Gastroesophageal sphincter (tissue), 3 donors: Measurements from ENCODE around the gene KDM4C.

Experiments
- EP300 ChIP-seq: sonication (generic); formaldehyde crosslinking; IDR thresholded peaks from one replicate; pipeline ENCODE4 v1.6.1; 2017; ENCODE audit warnings: antibody characterized with exemption, mild to moderate bottlenecking
- POLR2AphosphoS5 ChIP-seq: sonication (generic); formaldehyde crosslinking; IDR thresholded peaks from one replicate; pipeline ENCODE4 v1.6.1; 2017; ENCODE audit warnings: antibody characterized with exemption
- TF ChIP-seq, protein P1 (sequence below), 4 experiments: fragments of 200-600 bp in 2 of 4; fragments of 450-650 bp in 2 of 4; sonication (generic) in 1 of 4; IDR thresholded peaks; one replicate each; pipeline ENCODE4 v1.5.1; 2017 to 2019; ENCODE audit warnings: antibody characterized with exemption in 4 of 4, mild to moderate bottlenecking in 2 of 4, moderate library complexity in 2 of 4

DNA sequence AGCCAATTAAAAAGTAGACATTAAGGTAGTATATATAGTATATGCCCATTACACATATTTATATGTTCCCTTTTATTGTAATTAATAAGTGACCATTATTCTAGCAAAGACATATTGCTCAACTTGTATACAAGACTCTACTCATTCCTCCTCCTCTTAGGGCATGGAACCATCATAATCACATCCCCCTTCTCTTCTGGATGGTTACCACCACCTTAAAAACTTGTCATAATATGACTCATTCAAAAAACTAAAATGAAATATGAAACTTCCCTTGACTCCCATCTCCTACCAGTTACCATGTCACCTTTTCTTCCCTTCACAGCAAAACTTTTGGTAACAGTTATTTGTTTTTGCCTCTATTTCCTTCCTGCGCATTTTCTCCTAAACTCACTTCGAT lies 438.7 kb downstream of the KDM4C start:
- TF ChIP-seq, protein P1, sequence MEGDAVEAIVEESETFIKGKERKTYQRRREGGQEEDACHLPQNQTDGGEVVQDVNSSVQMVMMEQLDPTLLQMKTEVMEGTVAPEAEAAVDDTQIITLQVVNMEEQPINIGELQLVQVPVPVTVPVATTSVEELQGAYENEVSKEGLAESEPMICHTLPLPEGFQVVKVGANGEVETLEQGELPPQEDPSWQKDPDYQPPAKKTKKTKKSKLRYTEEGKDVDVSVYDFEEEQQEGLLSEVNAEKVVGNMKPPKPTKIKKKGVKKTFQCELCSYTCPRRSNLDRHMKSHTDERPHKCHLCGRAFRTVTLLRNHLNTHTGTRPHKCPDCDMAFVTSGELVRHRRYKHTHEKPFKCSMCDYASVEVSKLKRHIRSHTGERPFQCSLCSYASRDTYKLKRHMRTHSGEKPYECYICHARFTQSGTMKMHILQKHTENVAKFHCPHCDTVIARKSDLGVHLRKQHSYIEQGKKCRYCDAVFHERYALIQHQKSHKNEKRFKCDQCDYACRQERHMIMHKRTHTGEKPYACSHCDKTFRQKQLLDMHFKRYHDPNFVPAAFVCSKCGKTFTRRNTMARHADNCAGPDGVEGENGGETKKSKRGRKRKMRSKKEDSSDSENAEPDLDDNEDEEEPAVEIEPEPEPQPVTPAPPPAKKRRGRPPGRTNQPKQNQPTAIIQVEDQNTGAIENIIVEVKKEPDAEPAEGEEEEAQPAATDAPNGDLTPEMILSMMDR (IDR thresholded peaks at IDR 0.05), result no peak
- no peak for TF ChIP-seq EP300
- no peak for TF ChIP-seq POLR2AphosphoS5
